ENCODE results near the gene C12orf43. TPM values are rescaled to one million over a fixed set of nuclear protein-coding genes. Genes with fewer than 3 reads are reported as not detected.

C12orf43 gene
- total RNA-seq, 4 donors from 2014 or later, result 7.8 to 18.6 (median 12.9) TPM

GRCh38 chr12:120956579-120957300 is 59.5 kb downstream of the C12orf43 start:
- no peak for TF ChIP-seq CTCF (IDR thresholded peaks at IDR 0.05; ENCODE audit: low read depth)

DNA sequence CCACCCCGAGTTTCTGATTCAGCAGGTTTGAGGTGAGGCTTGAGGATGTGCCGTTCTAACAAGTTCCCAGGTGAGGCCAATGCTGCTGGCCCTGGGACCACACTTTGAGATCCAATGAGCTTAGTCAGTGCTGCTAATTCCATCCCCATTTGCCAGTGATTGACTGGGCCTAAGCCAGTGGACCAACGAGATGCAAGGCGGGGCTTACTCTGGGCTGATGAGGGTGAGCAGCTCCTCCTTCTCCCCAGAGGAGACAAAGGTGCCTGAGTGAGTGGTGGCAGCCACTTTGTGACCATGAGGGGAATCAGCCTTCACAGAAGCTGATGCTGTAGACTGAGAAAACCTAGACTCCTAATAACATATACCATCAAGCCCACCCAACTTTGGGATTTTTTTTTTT is 61.1 kb downstream of the C12orf43 start:
- no peak for TF ChIP-seq CTCF (IDR thresholded peaks at IDR 0.05; ENCODE audit: low read depth)

GRCh38 chr12:120950807-120951206 is 65.5 kb downstream of the C12orf43 start:
- TF ChIP-seq CTCF (IDR thresholded peaks at IDR 0.05; ENCODE audit: low read depth), result no peak

Other genes with a start within 250 kb of the C12orf43 start
- gene SPPL3, start 112.1 kb downstream of the C12orf43 start, total RNA-seq, result 10 to 100 TPM; 18.9 to 21.5 (median 20.5) TPM
- gene HNF1A, start 37.9 kb downstream of the C12orf43 start, total RNA-seq, result not detected
- gene OASL, start 22.8 kb upstream of the C12orf43 start, total RNA-seq, result 1 to 10 TPM in 3 of 4 donors, under 1 TPM in 1; 0.22 to 4.1 (median 1.4) TPM
- gene P2RX7, start 116.4 kb upstream of the C12orf43 start, total RNA-seq, result 10 to 100 TPM in 1 of 4 donors, 1 to 10 TPM in 3; 2.4 to 29.2 (median 5.0) TPM
- 100 to 1,000 TPM in 1 of 4 donors, 10 to 100 TPM in 3; 22.2 to 219 (median 39.9) TPM for gene P2RX4, start 193.6 kb upstream of the C12orf43 start, total RNA-seq

Data from subcutaneous adipose tissue (tissue), 4 donors.